Measurements from ENCODE around the gene CCDC24.

The CCDC24 gene

DNA sequence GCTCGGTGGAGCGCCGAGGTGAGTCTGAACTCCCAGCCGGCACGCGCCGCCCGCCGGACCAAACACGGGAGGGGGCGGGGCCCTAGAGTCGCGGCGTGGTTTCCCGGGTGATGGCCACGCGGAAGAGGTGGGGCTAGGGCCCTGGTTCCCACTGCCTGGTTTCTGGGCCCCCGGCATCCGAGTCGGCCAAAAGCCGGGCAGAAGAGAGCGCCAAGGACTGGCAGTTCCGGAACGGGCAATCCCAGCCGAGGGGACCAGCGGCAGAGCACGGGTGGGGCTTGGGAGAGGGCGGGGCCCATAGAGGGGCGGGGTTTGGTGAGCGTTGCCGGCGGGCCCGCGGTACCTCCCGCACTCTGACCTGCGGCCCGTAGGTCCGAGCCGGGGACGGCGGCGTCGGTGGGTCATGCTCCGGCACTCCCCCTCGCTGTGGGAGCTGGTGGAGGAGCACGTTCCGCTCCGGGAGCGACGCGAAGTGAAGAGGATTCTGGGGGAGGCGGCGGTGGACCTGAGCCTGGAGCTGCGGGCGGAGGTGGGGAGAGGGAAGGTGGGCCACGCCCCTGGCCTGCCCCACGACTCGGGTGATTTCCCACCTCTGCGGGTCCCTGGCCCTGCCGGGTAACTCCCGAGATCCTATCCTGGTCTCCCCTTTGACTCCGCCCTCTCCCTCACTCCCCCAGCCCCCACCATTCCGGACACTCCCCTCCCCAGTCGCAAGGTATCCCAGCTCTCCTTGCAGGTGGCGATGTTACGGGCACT lies at the start of gene CCDC24:
TSS of gene CCDC24 (plus strand) at position 124 of the 756 bp plus-strand sequence. CDS start at position 404, 280 bp downstream.
- peak in 2 of 3 donors; percentile 43 to 65 for DNase-seq (ENCODE audit: low read depth in 3 of 3, low spot score in 1 of 3)

DNA sequence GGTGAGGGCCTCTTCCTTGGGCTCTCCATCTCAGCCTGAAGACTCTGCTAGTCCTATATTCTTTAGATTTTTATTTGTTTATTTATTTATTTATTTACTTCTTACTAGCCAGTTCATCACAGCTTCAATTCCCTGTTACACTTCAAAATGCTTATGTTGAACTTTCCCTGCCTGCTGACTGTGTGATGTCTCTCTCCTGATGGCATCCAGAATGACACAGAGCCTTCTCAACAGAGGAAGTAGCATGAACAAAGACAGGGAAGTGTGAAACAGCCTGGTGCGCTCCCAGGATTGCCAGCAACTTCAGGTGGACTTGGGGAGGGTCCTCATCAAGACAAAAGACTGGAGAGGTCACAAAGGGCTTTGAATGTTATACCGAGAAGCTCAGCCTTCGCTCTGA lies 49.0 kb upstream of the CCDC24 start:
- no peak for DNase-seq (ENCODE audit: low read depth in 3 of 3, low spot score in 1 of 3)

DNA sequence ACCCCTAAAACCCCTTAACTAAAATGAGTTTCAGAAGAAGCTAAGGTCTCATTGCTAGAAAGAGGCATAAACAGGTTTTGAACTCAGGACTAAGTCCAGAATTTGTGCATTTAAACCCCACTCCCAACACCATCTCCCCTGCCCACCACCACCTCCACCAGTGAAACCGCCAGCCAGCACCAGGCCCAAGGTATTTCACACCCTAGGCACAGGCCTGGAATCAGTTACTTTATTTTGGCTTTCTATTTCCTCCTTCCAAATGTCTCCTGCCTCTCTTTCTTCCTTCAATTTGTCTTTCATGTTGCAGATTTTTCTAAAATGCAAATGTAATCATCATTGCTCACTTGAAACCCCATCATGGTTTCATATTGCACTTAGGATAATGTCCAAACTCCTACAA lies 46.5 kb upstream of the CCDC24 start:
- no peak for DNase-seq (ENCODE audit: low read depth in 3 of 3, low spot score in 1 of 3)

DNA sequence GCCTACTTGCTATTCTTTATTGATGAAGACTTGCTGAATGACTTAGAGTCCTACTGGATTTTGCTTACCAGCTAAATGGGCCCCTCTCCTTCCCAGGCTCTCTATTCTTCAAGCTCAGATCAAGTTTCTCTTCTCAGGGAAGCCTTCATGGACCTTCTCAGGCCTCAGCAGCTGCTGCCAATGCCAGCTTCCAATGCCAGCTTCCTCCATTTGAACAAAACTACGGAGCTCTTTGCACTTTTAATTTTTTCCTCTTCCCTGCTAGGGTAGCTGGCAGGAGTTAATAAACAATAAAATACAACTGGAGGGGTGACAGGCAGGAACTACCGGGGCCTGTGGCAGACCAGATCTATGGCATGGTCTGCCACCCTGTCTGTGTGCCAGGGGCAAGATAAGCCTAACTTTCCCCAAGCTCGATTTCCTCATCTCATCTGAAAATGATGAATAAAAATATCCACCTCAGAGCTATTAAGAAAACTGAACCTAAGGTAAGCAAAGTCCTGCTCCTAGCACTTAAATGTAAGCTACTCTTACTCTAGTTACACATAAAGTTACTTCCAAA lies 45.6 kb upstream of the CCDC24 start:
- DNase-seq (ENCODE audit: low read depth in 3 of 3, low spot score in 1 of 3): no peak

DNA sequence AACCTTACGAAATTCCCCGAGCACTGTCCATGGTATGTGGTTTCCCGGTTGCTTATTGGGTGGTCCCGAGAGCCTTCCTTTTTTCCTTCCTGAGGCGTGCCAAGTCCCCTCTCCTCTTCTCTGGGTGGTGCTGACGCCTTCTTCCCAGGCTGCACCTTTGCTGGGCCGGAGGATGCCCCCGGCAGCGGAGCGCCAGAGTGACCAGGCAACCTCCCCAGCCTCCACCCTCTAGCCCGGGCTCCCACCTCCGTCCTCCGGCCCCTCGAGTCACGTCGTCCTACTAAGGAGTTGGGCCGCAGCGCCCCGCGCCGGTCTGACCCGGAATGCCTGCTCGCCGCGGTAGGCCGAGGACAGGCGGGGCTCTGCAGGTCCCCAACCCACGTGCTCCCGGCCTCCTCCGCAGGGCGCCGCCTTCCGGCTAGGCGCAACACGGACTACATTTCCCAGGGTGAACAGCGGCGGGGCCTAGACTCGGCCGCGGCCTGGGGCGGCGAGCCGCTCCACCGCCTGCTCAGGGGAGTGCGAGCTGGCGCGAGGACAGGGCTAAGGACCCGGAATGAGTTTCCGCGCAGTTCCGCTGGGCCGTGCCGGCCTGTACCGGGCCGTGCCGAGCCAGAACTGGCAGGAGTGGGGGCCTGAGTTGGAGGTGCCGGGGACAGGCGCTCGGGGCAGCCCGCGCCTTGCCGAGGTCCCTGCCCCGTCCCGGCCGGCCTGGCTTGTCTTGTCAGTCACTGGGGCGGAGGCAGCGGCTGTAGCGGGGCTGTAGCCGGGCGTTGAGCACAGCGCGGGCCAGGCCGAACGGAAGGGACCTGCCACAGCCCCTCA lies 45.0 kb upstream of the CCDC24 start, which contains the start of gene IPO13:
TSS of gene IPO13 (plus strand) at position 715 of the 825 bp plus-strand sequence. CDS start 651 bp downstream, outside the sequence.
- peak; percentile 82 to 90 (median 87) for DNase-seq (ENCODE audit: low read depth in 3 of 3, low spot score in 1 of 3)

DNA sequence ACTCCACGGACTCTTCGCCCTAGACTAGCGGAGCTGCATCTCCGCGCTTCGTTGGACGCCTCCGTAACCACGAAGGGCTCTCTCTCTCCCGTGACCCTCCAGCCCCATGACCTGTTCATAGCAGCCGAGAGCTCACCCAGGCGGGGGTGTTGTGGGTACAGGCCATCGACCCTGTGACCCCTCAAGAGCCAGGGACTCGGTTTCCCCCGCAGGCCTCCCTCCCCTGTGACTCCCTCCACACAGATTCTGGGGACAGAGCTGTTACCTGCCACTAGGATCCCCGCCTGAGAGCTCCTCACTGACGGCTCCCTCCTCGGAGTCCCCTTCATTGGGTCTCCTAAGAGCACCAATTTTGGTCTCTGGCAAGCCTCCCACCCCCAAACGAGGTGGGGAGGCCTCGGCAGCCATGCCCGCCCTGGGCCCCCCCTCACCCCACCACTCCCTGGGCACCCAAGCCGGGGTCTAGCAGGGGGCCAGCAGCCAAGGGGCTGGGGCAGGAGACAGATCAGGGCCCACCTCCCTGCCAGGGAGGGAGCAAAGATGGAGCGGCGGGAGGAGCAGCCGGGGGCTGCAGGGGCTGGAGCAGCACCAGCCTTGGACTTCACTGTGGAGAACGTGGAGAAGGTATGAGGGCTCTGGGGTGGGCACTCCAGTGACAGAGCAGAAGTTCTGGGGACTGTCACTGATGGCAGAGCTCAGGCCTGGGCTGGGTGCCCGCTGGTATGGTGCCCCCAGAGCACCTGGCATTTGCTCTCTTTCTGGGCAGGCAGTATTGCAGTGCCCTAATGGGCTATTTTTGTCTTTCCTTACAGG lies 44.1 kb upstream of the CCDC24 start:
- no peak for DNase-seq (ENCODE audit: low read depth in 3 of 3, low spot score in 1 of 3)

DNA sequence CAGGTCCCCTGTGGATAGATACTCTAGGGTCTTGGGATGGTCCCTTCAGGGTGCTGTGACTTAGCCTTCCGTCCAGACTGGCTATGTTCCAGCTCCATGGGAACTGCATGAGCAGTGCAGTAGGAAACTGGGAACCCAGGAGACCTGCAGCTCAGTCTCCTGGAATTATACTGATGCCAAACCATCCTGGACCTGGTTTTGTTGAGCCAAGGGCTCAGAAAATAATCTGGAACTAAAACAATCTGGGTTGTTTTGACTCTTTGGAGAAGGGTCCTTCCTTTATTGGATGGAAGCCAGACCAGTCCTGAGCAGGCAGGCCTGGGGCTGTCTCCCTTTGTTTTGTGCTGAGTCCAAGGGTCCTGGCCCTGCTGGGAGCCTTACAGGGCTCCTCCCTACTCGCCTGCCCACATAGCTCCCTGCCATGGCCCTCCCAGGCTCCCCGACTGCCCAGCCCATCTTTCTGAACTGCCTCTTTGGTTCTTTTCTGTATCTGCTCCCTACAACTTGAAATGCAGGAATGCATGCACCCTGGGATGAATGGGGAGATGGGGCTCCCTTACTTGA lies 43.4 kb upstream of the CCDC24 start:
- no peak for DNase-seq (ENCODE audit: low read depth in 3 of 3, low spot score in 1 of 3)

DNA sequence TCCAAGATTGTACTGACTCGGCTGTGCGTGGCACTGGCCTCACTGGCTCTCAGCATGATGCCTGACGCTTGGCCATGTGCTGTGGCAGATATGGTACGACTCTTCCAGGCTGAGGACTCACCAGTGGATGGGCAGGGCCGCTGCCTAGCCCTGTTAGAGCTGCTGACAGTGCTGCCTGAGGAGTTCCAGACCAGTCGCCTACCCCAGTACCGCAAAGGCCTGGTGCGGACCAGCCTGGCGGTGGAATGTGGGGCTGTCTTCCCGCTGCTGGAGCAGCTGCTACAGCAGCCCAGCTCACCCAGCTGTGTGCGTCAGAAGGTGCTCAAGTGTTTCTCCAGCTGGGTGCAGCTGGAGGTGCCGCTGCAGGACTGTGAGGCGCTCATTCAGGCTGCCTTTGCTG lies 41.7 kb upstream of the CCDC24 start:
- no peak for DNase-seq (ENCODE audit: low read depth in 3 of 3, low spot score in 1 of 3)

DNA sequence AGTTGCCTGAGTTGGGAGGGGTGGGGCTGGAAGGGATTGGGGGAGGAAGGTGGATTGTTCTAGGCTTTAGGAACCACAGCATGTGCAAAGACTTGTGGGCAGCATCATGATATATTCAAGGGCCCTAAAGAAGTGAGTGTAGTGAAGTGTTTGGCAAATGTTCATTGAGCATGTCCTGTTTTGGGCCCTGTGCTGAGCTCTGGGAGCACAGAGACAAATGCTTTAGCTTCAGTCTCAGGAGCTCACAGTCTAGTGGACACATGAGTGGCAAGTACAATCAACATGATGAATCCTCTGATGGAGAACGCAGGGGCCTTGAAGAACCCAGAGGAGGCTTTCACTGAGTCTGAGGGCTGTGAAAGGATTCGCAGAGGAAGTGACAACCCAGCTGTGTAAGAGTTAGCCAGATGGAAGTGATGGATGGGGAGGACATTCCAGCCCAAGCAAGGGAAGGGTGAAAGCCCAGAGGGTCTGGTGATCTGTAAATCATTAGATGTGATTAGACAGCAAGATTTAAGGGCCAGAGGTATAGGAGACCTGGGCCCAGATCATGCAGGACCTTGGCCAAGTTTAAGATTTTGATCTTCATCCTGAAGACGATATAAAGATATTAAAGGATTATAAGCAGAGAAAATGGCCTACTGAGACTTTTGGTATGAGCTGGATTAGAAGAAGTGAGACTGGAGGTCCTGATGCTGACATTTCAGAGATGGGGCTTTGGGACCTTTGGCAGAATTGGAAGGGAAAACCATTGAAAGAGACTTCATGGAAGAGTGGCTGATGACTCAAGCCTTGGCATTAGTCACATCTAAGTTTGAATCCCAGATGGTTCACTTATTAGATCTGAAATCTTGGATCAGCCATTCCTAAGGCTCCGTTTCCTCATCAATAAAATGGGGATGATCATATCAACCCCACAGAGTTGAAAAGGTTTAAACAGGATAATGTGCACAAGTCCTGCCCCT lies 40.1 kb upstream of the CCDC24 start:
- DNase-seq (ENCODE audit: low read depth in 3 of 3, low spot score in 1 of 3): no peak

DNA sequence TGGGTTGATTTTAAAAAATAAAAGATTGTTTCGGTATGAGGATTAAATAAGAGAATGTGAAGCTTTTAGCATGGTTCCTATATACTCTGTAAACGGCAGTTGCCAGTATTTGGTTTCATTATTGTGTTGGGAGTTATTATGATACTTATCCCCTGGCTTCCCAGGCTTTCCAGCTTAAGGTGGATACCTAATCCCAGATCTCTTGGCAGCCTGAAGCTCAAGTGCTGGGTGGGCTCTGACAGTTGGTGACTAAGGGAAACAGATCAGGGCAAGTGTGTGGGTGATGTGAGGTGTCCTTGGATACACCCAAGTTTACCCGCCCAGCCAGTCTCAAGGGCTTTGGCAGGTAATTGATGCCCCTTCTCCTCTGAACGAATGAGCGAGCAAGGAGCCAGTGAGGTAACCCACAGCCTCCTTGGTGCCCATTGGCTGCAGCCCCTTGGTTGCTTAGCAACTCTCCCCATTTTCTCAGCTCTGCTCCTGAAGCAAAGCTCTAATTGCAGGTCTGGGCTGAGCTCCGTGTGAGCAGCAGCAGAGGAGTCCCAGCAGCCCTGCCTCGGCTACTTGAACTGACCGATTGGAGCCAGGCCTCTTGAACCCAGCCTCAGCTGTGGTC lies 38.6 kb upstream of the CCDC24 start:
- DNase-seq (ENCODE audit: low read depth in 3 of 3, low spot score in 1 of 3): no peak

DNA sequence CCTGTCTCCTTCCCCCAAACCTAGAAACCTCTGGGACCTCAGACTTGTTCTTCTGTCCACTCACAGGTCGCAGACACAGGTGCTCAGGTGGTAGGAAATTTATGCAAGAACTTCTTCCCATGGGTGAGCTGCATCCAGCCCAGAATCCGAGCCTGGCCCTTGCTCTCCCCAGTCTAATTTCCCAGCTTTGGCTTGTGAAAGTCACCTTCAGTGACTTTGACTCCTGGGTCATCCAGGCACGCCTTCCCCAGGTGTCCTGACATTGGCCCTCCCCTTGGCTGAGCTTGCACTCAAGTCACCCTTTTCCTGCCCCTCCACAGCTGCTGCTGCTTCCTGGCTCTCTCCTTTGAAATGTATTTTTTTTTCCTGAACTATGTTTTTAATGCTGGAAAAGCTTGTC lies 38.0 kb upstream of the CCDC24 start:
- no peak for DNase-seq (ENCODE audit: low read depth in 3 of 3, low spot score in 1 of 3)

DNA sequence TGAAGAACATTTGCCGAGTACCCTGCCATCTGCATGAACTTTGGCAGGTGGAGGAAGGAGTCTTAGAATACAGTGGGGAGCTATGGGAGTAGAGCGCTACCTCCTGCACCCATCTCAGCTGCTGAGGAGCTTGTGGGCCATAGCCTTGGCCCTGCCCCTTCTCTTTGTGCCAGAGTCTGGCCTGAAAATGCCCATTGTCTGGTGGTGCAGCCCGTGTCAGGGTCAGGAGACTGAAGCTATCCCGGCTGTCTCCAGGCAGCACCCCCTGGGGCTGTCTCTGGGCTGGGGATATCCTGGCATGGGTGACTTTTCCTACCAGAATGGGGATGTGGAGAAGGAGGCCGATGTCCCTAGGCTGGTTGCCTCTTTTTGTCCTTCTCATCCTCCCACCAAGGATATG lies 37.4 kb upstream of the CCDC24 start:
- DNase-seq (ENCODE audit: low read depth in 3 of 3, low spot score in 1 of 3): no peak

DNA sequence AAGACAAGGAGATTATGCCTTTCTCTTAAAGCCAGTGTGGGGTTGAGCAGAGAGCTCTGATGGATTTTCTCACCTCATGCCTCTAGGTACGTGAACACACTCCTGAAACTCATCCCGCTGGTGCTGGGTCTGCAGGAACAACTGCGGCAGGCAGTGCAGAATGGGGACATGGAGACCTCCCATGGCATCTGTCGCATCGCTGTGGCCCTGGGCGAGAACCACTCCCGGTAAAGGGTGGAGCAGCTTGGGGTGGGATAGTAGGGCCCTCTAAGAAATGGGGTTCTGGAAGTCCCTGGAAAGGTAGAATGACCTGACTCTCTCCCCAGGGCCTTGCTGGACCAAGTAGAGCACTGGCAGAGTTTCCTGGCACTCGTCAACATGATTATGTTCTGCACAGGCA lies 35.2 kb upstream of the CCDC24 start:
- DNase-seq (ENCODE audit: low read depth in 3 of 3, low spot score in 1 of 3): no peak

DNA sequence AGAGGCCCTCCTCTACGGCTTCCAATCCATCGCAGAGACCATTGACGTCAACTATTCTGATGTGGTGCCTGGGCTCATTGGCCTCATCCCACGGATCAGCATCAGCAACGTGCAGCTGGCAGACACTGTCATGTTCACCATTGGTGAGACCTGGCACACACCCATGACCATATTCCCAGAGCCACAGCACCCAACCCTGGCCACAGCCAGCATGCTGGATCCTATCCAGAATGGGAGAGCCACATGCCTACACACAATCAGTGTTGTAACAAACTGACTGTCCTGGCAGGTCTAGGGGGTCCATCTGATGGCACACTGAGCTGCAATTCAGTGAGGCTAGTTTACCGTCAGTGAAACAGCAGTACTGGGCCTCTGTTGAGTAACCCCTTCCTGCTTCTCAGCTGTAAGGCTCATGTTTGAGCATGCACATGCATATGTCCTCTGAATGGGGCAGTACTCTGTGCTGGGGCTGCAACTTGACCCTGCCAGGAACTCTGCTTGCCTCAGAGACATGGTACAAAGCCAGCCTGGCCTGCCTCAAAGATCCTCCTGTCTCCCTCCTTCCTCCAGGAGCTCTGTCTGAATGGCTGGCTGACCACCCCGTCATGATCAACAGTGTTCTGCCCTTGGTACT lies 33.9 kb upstream of the CCDC24 start:
- DNase-seq (ENCODE audit: low read depth in 3 of 3, low spot score in 1 of 3): no peak

DNA sequence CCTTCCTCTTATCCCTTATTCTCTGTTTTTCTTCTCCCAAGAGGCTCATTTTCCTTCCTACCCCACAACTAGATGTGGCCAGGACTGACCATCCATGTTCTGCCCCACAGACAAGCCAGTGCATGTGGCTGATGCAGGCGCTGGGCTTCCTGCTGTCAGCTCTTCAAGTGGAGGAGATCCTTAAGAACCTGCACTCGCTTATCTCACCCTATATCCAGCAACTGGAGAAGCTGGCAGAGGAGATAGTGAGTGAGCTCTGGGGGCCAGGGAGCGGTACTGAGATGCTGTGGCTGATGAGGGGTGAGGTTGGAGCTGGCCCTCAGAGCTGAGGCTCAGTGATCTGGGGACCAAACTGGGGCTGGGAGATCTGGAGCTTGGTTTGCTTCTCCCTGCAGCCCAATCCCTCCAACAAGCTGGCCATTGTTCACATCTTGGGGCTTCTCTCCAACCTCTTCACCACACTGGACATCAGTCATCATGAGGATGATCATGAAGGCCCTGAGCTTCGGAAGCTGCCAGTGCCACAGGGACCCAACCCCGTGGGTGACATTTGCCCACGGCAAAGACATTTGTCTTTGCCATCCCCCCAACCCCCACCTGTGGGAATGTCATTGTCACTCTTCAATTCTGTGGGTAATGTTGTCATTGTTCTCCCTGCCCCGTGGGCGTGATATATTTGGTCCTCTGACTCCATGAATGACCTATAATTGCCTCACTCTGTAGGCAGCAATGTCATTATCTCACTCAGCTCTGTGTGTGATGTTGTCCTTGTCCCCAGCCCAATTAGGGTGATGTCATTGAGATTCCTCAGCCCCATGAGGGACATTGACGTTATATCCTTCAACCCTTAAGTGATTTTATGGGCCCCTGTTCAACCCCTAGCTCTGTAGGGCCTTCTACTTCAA lies 32.8 kb upstream of the CCDC24 start:
- no peak for DNase-seq (ENCODE audit: low read depth in 3 of 3, low spot score in 1 of 3)

DNA sequence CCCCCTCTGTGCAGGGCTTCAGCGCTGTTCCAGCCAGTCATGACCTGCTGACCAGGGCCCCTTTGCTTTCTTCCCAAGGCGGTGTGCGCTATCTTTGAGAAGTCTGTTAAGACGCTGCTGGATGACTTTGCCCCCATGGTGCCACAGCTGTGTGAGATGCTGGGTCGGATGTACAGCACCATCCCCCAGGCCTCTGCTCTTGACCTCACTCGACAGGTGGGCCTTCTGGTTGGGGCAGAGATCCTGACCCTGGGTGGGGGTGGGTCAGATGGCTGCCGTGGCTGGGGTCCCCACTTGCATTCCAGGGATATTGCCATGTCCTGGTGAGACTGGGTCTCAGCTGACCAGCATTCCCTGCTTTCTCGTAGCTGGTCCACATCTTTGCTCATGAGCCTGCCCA lies 30.6 kb upstream of the CCDC24 start:
- no peak for DNase-seq (ENCODE audit: low read depth in 3 of 3, low spot score in 1 of 3)

DNA sequence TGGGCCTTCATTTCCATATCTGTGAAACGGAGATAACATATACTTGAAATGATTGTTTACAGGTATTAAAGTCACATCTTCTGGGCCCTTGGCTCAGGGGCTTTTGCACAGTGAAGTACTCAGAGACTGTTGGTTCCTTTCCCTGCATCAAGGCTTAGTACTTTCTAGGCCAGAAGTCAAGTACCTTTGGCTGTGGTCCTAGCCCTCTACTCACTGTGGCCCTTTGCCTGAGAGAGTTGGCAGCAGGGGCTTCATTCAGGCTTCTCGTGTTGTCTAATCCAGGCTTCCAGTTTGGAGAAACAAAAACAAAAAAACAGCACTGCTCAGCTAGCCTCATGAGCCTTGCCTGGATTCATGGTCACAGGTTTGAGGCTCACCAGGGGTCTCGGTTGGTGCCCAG lies 29.7 kb upstream of the CCDC24 start:
- DNase-seq (ENCODE audit: low read depth in 3 of 3, low spot score in 1 of 3): no peak

DNA sequence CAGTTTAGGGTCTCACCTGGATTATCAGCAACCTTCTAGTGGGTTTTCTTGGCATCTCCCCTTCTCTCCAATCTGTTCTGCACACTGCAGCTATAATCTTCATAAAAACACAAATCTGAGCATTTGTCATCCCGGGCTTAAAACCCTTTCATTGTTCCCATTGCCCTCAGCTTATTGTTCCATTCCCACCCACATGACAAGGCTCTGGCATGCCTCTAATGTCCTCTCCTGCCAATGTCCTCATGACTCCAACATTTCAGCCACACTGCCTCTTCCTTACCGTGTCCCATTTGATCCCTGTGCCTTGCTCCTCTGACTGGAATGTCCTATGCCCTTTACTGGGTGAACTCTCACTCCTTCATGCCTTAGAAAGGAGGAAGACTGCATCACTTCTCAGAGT lies 29.1 kb upstream of the CCDC24 start:
- no peak for DNase-seq (ENCODE audit: low read depth in 3 of 3, low spot score in 1 of 3)

Data from stimulated activated CD4-positive, alpha-beta T cell treated with anti-CD3 and anti-CD28 coated beads, TNF-alpha, amount 100 ng/mL, for 1 hour (primary cell).